Ovary (tissue), 9 donors: ENCODE measurements around the gene HSD3B7. TPM values are rescaled to one million over a fixed set of nuclear protein-coding genes. Genes with fewer than 3 reads are reported as not detected.

Experiments used
- DNase-seq, 5 donors: peaks; one replicate each; pipeline ENCODE4 v3.0.0-alpha.2; 2019 to 2020
- H3K27ac ChIP-seq, 2 donors: fragments of 200-600 bp; one replicate each; pipeline versions ENCODE4 v1.5.1 to v1.8.0; 2019 to 2022
- H3K27me3 ChIP-seq: fragments of 200-600 bp; one replicate; pipeline ENCODE4 v1.8.0; 2022
- H3K36me3 ChIP-seq: fragments of 200-600 bp; sonication (generic); one replicate; pipeline ENCODE4 v1.5.1; 2019
- H3K4me1 ChIP-seq: one replicate; pipeline ENCODE4 v1.8.1; 2013; ENCODE audit warnings: mild to moderate bottlenecking, moderate library complexity; ENCODE audit not compliant: insufficient read depth
- H3K4me3 ChIP-seq: fragments of 200-600 bp; sonication (generic); one replicate; pipeline ENCODE4 v1.5.1; 2017
- H3K9me3 ChIP-seq, 2 donors: fragments of 200-600 bp in 1 of 2; sonication (generic) in 1 of 2; one replicate each; pipeline versions ENCODE4 v1.5.1 to v1.8.1; 2013 to 2019; ENCODE audit warnings: mild to moderate bottlenecking in 1 of 2, moderate library complexity in 1 of 2
- CTCF ChIP-seq, 3 donors: fragments of 450-650 bp in 2 of 3; fragments of 200-600 bp in 1 of 3; IDR thresholded peaks; one replicate each; pipeline versions ENCODE4 v1.5.1 to v1.8.0; 2016 to 2022; ENCODE audit warnings: antibody characterized with exemption in 3 of 3, mild to moderate bottlenecking in 1 of 3
- EP300 ChIP-seq: sonication (generic); formaldehyde crosslinking; IDR thresholded peaks from one replicate; pipeline ENCODE4 v1.6.1; 2017; ENCODE audit warnings: antibody characterized with exemption
- POLR2A ChIP-seq: fragments of 450-650 bp; IDR thresholded peaks from one replicate; pipeline ENCODE4 v1.6.1; 2017; ENCODE audit warnings: antibody characterized with exemption, mild to moderate bottlenecking, moderate library complexity
- WGBS, 3 donors: extraction: QIAGEN DNeasy Blood & Tissue Kit in 1 of 3; methylation state at CpG; one replicate each; pipeline versions ENCODE4 v1.1.5 to v1.1.7; 2013 to 2017; 5-methylcytosine and 5-hydroxymethylcytosine counted together
- intact Hi-C, 4 donors: fragments of 100-400 bp; cut with DNase I; formaldehyde crosslinking; loops; one replicate each; pipeline versions ENCODE4 v1.11.0 to v1.15.1; 2022 to 2023
- polyA plus RNA-seq, 2 donors: library from polyadenylated mRNA; stranded (reverse); fragments of 200-250 nt in 1 of 2; fragments of 350-450 nt in 1 of 2; fragmentation: Illumina TruSeq in 1 of 2; extraction: RNeasy Lipid Tissue Mini Kit (QIAGEN cat#74804) in 1 of 2; gene quantifications; one replicate each; pipeline ENCODE4 v1.2.3, GENCODE V29; 2013 to 2014
- total RNA-seq, 7 donors: library from RNA; depleted of rRNA in 2 of 7; stranded (reverse); fragments of >200 nt in 2 of 7; fragmentation: NEBNext Ultra II Directional in 3 of 7; extraction: Animal tissue kit (Norgen Biotek cat#: 25700) in 3 of 7; gene quantifications; one replicate each; pipeline versions ENCODE4 v1.1.0 to v1.2.4, GENCODE V29; 2016 to 2023
- donor health status: DM: no; HTN: no; CAD: no; lungs with moderate emphysema.
- donor health status: DM: no; HTN: no; CAD: no.
- donor health status: Bipolar disorder and iron deficiency.
- donor health status: DM: yes; HTN: yes; CAD: no.
- donor health status: DM: no; HTN: no; CAD: no.
- donor health status: DM: yes; HTN: yes; CAD: no.

HSD3B7 gene
- total and polyA plus RNA-seq, 9 donors: 3.9 to 24.5 (median 9.9) TPM

GRCh38 chr16:31007684-31008083 is 22.7 kb downstream of the HSD3B7 start:
- Histone ChIP-seq H3K27ac (no peak overlapping the region), H3K9me3 (no peaks in the 10 kb centered on the region), H3K36me3 (no peaks in the 10 kb centered on the region), H3K27me3 (no peaks in the 10 kb centered on the region), H3K4me3 (no peak overlapping the region), H3K4me1 (no peaks in the 10 kb centered on the region)
- 65 to 68% (median 66%) methylated on average over 6 of the region's 6 CpGs for WGBS, 3 donors
- no peak for DNase-seq
- intact Hi-C loops: no loop called here
- TF ChIP-seq POLR2A (no peak), EP300 (no peak), CTCF (IDR thresholded peaks at IDR 0.05) (no peak)

GRCh38 chr16:31008149-31008548 is 23.1 kb downstream of the HSD3B7 start:
- TF ChIP-seq CTCF (IDR thresholded peaks at IDR 0.05) (no peak), EP300 (no peak), POLR2A (no peak)
- intact Hi-C loops: no loop called here
- Histone ChIP-seq H3K9me3 (no peaks in the 10 kb centered on the region), H3K4me1 (no peaks in the 10 kb centered on the region), H3K27ac (no peak overlapping the region), H3K4me3 (no peak overlapping the region), H3K36me3 (no peaks in the 10 kb centered on the region), H3K27me3 (no peaks in the 10 kb centered on the region)
- no peak for DNase-seq
- WGBS, 3 donors: 73 to 78% (median 73%) methylated on average over 6 of the region's 6 CpGs

GRCh38 chr16:31008551-31008950 is 23.5 kb downstream of the HSD3B7 start:
- 77 to 89% (median 86%) methylated on average over 5 of the region's 5 CpGs for WGBS, 3 donors
- H3K36me3 ChIP-seq: no peaks in the 10 kb centered on the region
- no peaks in the 10 kb centered on the region for H3K27me3 ChIP-seq
- TF ChIP-seq EP300 (no peak), POLR2A (no peak), CTCF (IDR thresholded peaks at IDR 0.05) (no peak)
- no peak for DNase-seq
- intact Hi-C loops: no loop called here
- H3K4me1 ChIP-seq: no peaks in the 10 kb centered on the region
- H3K27ac ChIP-seq: no peak overlapping the region
- H3K4me3 ChIP-seq: no peak overlapping the region
- no peaks in the 10 kb centered on the region for H3K9me3 ChIP-seq

- no peak overlapping the region for H3K27ac ChIP-seq
- H3K9me3 ChIP-seq: no peaks in the 10 kb centered on the region
- no peak for TF ChIP-seq CTCF (IDR thresholded peaks at IDR 0.05)
- no peak for TF ChIP-seq EP300
- TF ChIP-seq POLR2A: no peak
- H3K4me3 ChIP-seq: no peak overlapping the region
- no peaks in the 10 kb centered on the region for H3K36me3 ChIP-seq
- no peaks in the 10 kb centered on the region for H3K4me1 ChIP-seq
- intact Hi-C loops: no loop called here
- no peak for DNase-seq
- WGBS, 3 donors: 84 to 90% (median 88%) methylated on average over 7 of the region's 7 CpGs
- H3K27me3 ChIP-seq: no peaks in the 10 kb centered on the region
Observed at GRCh38 chr16:31009120-31009519, 24.1 kb downstream of the HSD3B7 start.
